Breast epithelium (tissue), 4 donors: ENCODE data around the gene CHL1. TPM values are rescaled to one million over a fixed set of nuclear protein-coding genes. Genes with fewer than 3 reads are reported as not detected.

Experiments used
- DNase-seq, 2 donors: peaks; one replicate each; pipeline ENCODE4 v3.0.0-alpha.2; 2019; ENCODE audit warnings: low spot score in 2 of 2
- H3K27ac ChIP-seq, 2 donors: fragments of 200-600 bp; sonication (generic) in 1 of 2; one replicate each; pipeline ENCODE4 v1.5.1; 2016 to 2019; ENCODE audit warnings: mild to moderate bottlenecking in 1 of 2
- H3K27me3 ChIP-seq, 2 donors: fragments of 200-600 bp; sonication (generic) in 1 of 2; one replicate each; pipeline versions ENCODE4 v1.5.1 to v1.6.0; 2017 to 2019; ENCODE audit warnings: control low read depth in 1 of 2, mild to moderate bottlenecking in 1 of 2
- H3K36me3 ChIP-seq: fragments of 200-600 bp; one replicate; pipeline ENCODE4 v1.5.1; 2019
- H3K4me1 ChIP-seq, 2 donors: fragments of 200-600 bp; sonication (generic); one replicate each; pipeline ENCODE4 v1.5.1; 2016 to 2019; ENCODE audit warnings: control low read depth in 1 of 2
- H3K4me3 ChIP-seq, 3 donors: fragments of 200-600 bp; sonication (generic); 1 replicate in 2 of 3; 2 replicates in 1 of 3; pipeline ENCODE4 v1.5.1; 2016 to 2019; ENCODE audit warnings: mild to moderate bottlenecking in 3 of 3, moderate library complexity in 2 of 3
- H3K9me3 ChIP-seq, 2 donors: fragments of 200-600 bp; sonication (generic) in 1 of 2; one replicate each; pipeline ENCODE4 v1.5.1; 2016 to 2019; ENCODE audit warnings: control low read depth in 1 of 2
- CTCF ChIP-seq, 3 donors: fragments of 450-650 bp; IDR thresholded peaks; one replicate each; pipeline ENCODE4 v1.5.1; 2016 to 2017; ENCODE audit warnings: antibody characterized with exemption in 3 of 3, mild to moderate bottlenecking in 3 of 3, moderate library complexity in 3 of 3
- POLR2A ChIP-seq: fragments of 450-650 bp; IDR thresholded peaks from one replicate; pipeline ENCODE4 v1.6.1; 2016; ENCODE audit warnings: antibody characterized with exemption, mild to moderate bottlenecking, moderate library complexity
- POLR2AphosphoS5 ChIP-seq, 3 donors: sonication (generic); formaldehyde crosslinking; IDR thresholded peaks; one replicate each; pipeline ENCODE4 v1.6.1; 2017; ENCODE audit warnings: antibody characterized with exemption in 3 of 3
- intact Hi-C: fragments of 100-400 bp; cut with DNase I; formaldehyde crosslinking; loops from one replicate; pipeline ENCODE4 v1.15.1; 2023; ENCODE audit warnings: low total_unique reads
- total RNA-seq, 3 donors: library from RNA; depleted of rRNA; stranded (reverse); fragments of >200 nt; gene quantifications; one replicate each; pipeline ENCODE4 v1.1.0, GENCODE V29; 2016

The CHL1 gene
- total RNA-seq, 3 donors from 2014 or later, result 34.8 to 49.8 (median 40.3) TPM

DNA sequence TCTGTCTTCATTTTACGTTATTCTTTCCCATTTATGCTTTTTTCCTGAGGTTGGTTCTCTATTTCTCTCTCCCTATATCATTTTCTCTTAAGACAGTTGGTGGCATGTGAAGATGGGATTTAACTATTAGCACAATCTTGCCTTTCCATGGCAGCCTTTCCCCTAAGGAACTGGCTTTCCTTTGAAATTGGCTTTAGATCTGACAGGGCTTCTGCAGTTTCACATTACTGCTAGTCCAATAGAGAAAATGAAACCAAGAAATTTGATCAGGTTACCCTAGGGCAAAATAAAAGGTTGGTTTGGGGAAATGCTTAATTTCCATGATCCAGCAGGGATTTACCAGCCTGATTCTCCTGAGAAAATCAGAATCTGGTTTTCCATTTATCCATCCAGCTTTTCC, 22.7 kb upstream of the CHL1 start:
- no peak for DNase-seq
- Histone ChIP-seq H3K27me3 (no peaks in the 10 kb centered on the region), H3K36me3 (no peaks in the 10 kb centered on the region), H3K4me3 (peak overlapping the region in 1 of 3 donors; percentile 35), H3K4me1 (no peaks in the 10 kb centered on the region), H3K27ac (no peak overlapping the region), H3K9me3 (no peaks in the 10 kb centered on the region)
- TF ChIP-seq POLR2AphosphoS5 (IDR thresholded peaks at IDR 0.05) (no peak), CTCF (IDR thresholded peaks at IDR 0.05) (no peak), POLR2A (no peak)
- intact Hi-C loops, result no loop called here

- Histone ChIP-seq H3K27me3 (no peaks in the 10 kb centered on the region), H3K9me3 (no peaks in the 10 kb centered on the region), H3K27ac (no peak overlapping the region), H3K4me3 (no peak overlapping the region), H3K36me3 (no peaks in the 10 kb centered on the region), H3K4me1 (no peaks in the 10 kb centered on the region)
- no peak for TF ChIP-seq POLR2A
- no peak for TF ChIP-seq CTCF (IDR thresholded peaks at IDR 0.05)
- no peak for TF ChIP-seq POLR2AphosphoS5 (IDR thresholded peaks at IDR 0.05)
- DNase-seq, result no peak
- intact Hi-C loops, result no loop called here
These were observed 11.6 kb upstream of the CHL1 start for GRCh38 chr3:184976-185375.

DNA sequence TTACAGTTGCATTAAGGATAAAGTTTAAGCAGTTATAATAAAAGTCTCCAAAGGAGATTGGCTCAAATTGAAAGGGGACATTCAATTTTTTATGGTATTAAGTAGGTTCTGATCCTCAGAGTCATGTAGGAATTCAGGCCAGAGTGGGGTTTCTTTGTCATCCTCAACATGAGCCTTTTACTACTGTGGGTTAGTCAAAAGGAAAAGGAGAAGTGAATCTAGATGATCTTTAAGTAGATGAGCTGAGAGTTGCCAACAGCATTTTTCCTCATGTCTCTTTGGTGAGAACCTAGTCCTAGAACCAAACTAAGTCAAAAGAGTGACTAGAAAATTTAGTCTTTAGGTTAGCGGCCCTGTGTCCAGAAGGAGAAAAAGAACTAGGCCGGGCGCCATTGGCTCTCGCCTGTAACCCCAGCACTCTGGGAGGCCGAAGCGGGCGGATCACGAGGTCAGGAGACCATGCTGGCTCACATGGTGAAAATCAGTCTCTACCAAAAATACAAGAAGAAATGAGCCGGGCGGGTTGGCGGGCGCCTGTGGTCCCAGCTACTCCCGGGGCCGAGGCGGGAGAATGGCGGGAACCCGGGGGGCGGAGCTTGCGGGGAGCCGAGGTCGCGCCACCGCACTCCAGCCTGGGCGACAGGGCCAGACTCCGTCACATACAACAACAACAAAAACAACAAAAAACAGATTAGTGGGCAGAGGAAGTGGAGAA, 4.2 kb upstream of the CHL1 start:
- Histone ChIP-seq H3K4me1 (no peaks in the 10 kb centered on the region), H3K4me3 (no peak overlapping the region), H3K9me3 (no peaks in the 10 kb centered on the region), H3K27me3 (peaks cover 0 to 7% of the 10 kb centered on the region in 2 donors), H3K36me3 (no peaks in the 10 kb centered on the region), H3K27ac (no peak overlapping the region)
- intact Hi-C loops, result no loop called here
- no peak for DNase-seq
- TF ChIP-seq POLR2A, result no peak
- no peak for TF ChIP-seq POLR2AphosphoS5 (IDR thresholded peaks at IDR 0.05)
- TF ChIP-seq CTCF (IDR thresholded peaks at IDR 0.05), result no peak

GRCh38 chr3:194001-194400, 2.6 kb upstream of the CHL1 start:
- no peak for TF ChIP-seq POLR2A
- TF ChIP-seq CTCF (IDR thresholded peaks at IDR 0.05), result no peak
- TF ChIP-seq POLR2AphosphoS5 (IDR thresholded peaks at IDR 0.05), result no peak
- Histone ChIP-seq H3K9me3 (no peaks in the 10 kb centered on the region), H3K27me3 (peaks cover 0 to 14% of the 10 kb centered on the region in 2 donors), H3K27ac (peak overlapping the region in 1 of 2 donors; percentile 32), H3K4me3 (no peak overlapping the region), H3K4me1 (no peaks in the 10 kb centered on the region), H3K36me3 (no peaks in the 10 kb centered on the region)
- intact Hi-C loops, result no loop called here
- no peak for DNase-seq

DNA sequence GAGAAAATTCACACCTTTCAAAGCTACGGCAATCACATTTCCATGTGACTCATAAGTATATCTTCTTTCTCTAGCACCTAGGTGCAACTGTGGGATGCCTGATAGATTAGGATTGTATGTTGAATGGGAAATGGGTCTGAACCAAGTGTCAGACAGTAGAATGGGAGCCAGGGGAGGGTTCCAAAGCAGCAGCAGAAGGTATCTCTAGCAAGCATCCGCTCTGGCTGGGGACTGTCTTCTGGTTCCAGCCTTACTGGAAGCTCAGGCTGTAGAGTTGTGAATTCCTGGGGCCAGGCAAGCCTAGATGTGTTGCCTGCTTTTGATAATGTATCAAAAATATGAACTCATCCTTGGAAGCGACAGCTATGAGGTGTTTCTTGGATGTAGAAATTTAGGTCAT, 2.1 kb upstream of the CHL1 start:
- Histone ChIP-seq H3K4me3 (no peak overlapping the region), H3K36me3 (no peaks in the 10 kb centered on the region), H3K27me3 (peaks cover 0 to 14% of the 10 kb centered on the region in 2 donors), H3K4me1 (no peaks in the 10 kb centered on the region), H3K9me3 (no peaks in the 10 kb centered on the region), H3K27ac (peak overlapping the region in 1 of 2 donors; percentile 32)
- TF ChIP-seq CTCF (IDR thresholded peaks at IDR 0.05), result no peak
- DNase-seq, result no peak
- intact Hi-C loops, result no loop called here
